H9 (cell line): Measurements from ENCODE around the gene PTAR1. TPM values are rescaled to one million over a fixed set of nuclear protein-coding genes. Genes with fewer than 3 reads are reported as not detected.

Source experiments
- DNase-seq: peaks from one replicate; pipeline ENCODE4 v3.0.0-alpha.2; 2017
- H2AFZ ChIP-seq: one replicate; pipeline ENCODE4 v1.6.1; 2013; ENCODE audit warnings: mild to moderate bottlenecking, low read length, control low read depth, moderate library complexity
- H2AK5ac ChIP-seq: 2 replicates; pipeline ENCODE4 v1.6.1; 2013; ENCODE audit warnings: low read length, control low read depth, mixed read lengths; ENCODE audit not compliant: insufficient read length
- H2BK120ac ChIP-seq: one replicate; pipeline ENCODE4 v1.6.1; 2013; ENCODE audit warnings: low read depth, mild to moderate bottlenecking, low read length, control low read depth, inconsistent platforms; ENCODE audit not compliant: poor library complexity, severe bottlenecking
- H2BK12ac ChIP-seq: 2 replicates; pipeline ENCODE4 v1.6.1; 2013; ENCODE audit warnings: low read length, control low read depth, mixed read lengths, low read depth; ENCODE audit not compliant: insufficient read length
- H2BK15ac ChIP-seq: 2 replicates; pipeline ENCODE4 v1.6.1; 2013; ENCODE audit warnings: low read depth, low read length, control low read depth
- H2BK20ac ChIP-seq: one replicate; pipeline ENCODE4 v1.6.1; 2013; ENCODE audit warnings: low read depth, mild to moderate bottlenecking, low read length, control low read depth, inconsistent platforms; ENCODE audit not compliant: poor library complexity, severe bottlenecking
- H2BK5ac ChIP-seq: 2 replicates; pipeline ENCODE4 v1.6.1; 2013; ENCODE audit warnings: low read length, control low read depth, mixed read lengths; ENCODE audit not compliant: insufficient read length
- H3K14ac ChIP-seq: 2 replicates; pipeline ENCODE4 v1.6.1; 2013; ENCODE audit warnings: low read length, control low read depth; ENCODE audit not compliant: insufficient read depth
- H3K18ac ChIP-seq: 2 replicates; pipeline ENCODE4 v1.6.1; 2013; ENCODE audit warnings: low read depth, mild to moderate bottlenecking, mixed read lengths, low read length, control low read depth; ENCODE audit not compliant: insufficient read length
- H3K23ac ChIP-seq: 2 replicates; pipeline ENCODE4 v1.6.1; 2013; ENCODE audit warnings: low read length, control low read depth, mixed read lengths, low read depth; ENCODE audit not compliant: insufficient read length
- H3K23me2 ChIP-seq: 2 replicates; pipeline ENCODE4 v1.6.1; 2013; ENCODE audit warnings: low read depth, mild to moderate bottlenecking, mixed read lengths, low read length, control low read depth; ENCODE audit not compliant: insufficient read length, poor library complexity, severe bottlenecking
- H3K27ac ChIP-seq: 2 replicates; pipeline ENCODE4 v1.5.1; 2013; ENCODE audit warnings: low read length, control low read depth, mixed read lengths, low read depth; ENCODE audit not compliant: insufficient read length
- H3K27me3 ChIP-seq: 2 replicates; pipeline ENCODE4 v1.6.1; 2013; ENCODE audit warnings: low read length, control low read depth, inconsistent platforms; ENCODE audit not compliant: insufficient read depth
- H3K4ac ChIP-seq: 2 replicates; pipeline ENCODE4 v1.6.1; 2013; ENCODE audit warnings: low read depth, mild to moderate bottlenecking, control low read depth, inconsistent platforms, low read length, moderate library complexity
- H3K4me1 ChIP-seq: 2 replicates; pipeline ENCODE4 v1.6.1; 2013; ENCODE audit warnings: low read length, control low read depth, inconsistent platforms; ENCODE audit not compliant: insufficient read depth
- H3K4me2 ChIP-seq: 2 replicates; pipeline ENCODE4 v1.6.1; 2013; ENCODE audit warnings: low read length, control low read depth, mixed read lengths; ENCODE audit not compliant: insufficient read length, insufficient read depth
- H3K56ac ChIP-seq: 2 replicates; pipeline ENCODE4 v1.6.1; 2013; ENCODE audit warnings: low read depth, mild to moderate bottlenecking, mixed read lengths, low read length, control low read depth; ENCODE audit not compliant: insufficient read length
- H3K79me1 ChIP-seq: 2 replicates; pipeline ENCODE4 v1.6.1; 2013; ENCODE audit warnings: low read depth, mild to moderate bottlenecking, moderate library complexity, low read length, control low read depth, inconsistent platforms; ENCODE audit not compliant: insufficient read depth, poor library complexity, severe bottlenecking
- H3K79me2 ChIP-seq: 2 replicates; pipeline ENCODE4 v1.6.1; 2013; ENCODE audit warnings: low read length, control low read depth, inconsistent platforms; ENCODE audit not compliant: insufficient read depth
- H3K9ac ChIP-seq: 2 replicates; pipeline ENCODE4 v1.6.1; 2013; ENCODE audit warnings: low read length, control low read depth, mixed read lengths; ENCODE audit not compliant: insufficient read length; ENCODE audit errors: extremely low read depth
- H3K9me3 ChIP-seq: one replicate; pipeline ENCODE4 v1.6.1; 2013; ENCODE audit warnings: low read depth, low read length, inconsistent platforms; ENCODE audit not compliant: control insufficient read depth
- H3T11ph ChIP-seq: one replicate; pipeline ENCODE4 v1.6.1; 2013; ENCODE audit warnings: mild to moderate bottlenecking, low read length, control low read depth, inconsistent platforms
- H4K20me1 ChIP-seq: one replicate; pipeline ENCODE4 v1.6.1; 2013; ENCODE audit not compliant: control insufficient read depth, insufficient read length, insufficient read depth
- H4K5ac ChIP-seq: 2 replicates; pipeline ENCODE4 v1.6.1; 2013; ENCODE audit warnings: low read depth, mild to moderate bottlenecking, mixed read lengths, low read length, control low read depth; ENCODE audit not compliant: insufficient read length
- H4K8ac ChIP-seq: replicated peaks from 2 replicates; pipeline ENCODE4 v1.6.1; 2013; ENCODE audit warnings: low read length, control low read depth, mixed read lengths, low read depth; ENCODE audit not compliant: insufficient read length
- H4K91ac ChIP-seq: 2 replicates; pipeline ENCODE4 v1.6.1; 2013; ENCODE audit warnings: low read depth, mild to moderate bottlenecking, moderate library complexity, mixed read lengths, low read length, control low read depth; ENCODE audit not compliant: insufficient read length
- H3K27ac Mint-ChIP-seq, 3 experiments: 2 replicates in 2 of 3; 3 replicates in 1 of 3; pipeline ENCODE4 v1.8.0; 2020 to 2021; ENCODE audit warnings: mixed read lengths in 3 of 3, mild to moderate bottlenecking in 1 of 3, moderate library complexity in 1 of 3
- H3K27me3 Mint-ChIP-seq: 2 replicates; pipeline ENCODE4 v1.8.0; 2021; ENCODE audit warnings: low read depth, mild to moderate bottlenecking, moderate library complexity, mixed read lengths
- H3K36me3 Mint-ChIP-seq, 3 experiments: 2 replicates in 2 of 3; 3 replicates in 1 of 3; pipeline ENCODE4 v1.8.0; 2020 to 2021; ENCODE audit warnings: low read depth in 3 of 3, mixed read lengths in 3 of 3; ENCODE audit not compliant: insufficient read depth in 1 of 3
- H3K4me1 Mint-ChIP-seq, 2 experiments: 2 replicates each; pipeline ENCODE4 v1.8.0; 2020; ENCODE audit warnings: mixed read lengths in 2 of 2
- H3K4me3 Mint-ChIP-seq, 2 experiments: 2 replicates in 1 of 2; 3 replicates in 1 of 2; pipeline ENCODE4 v1.8.0; 2020 to 2021; ENCODE audit warnings: mild to moderate bottlenecking in 2 of 2, mixed read lengths in 2 of 2, moderate library complexity in 1 of 2
- H3K9me3 Mint-ChIP-seq, 2 experiments: 2 replicates in 1 of 2; 3 replicates in 1 of 2; pipeline ENCODE4 v1.8.0; 2020; ENCODE audit warnings: mild to moderate bottlenecking in 2 of 2, mixed read lengths in 2 of 2, moderate library complexity in 1 of 2
- CTCF ChIP-seq: fragments of 200-600 bp; sonication (generic); conservative IDR thresholded peaks from 3 replicates; pipeline ENCODE4 v1.8.0; 2021; ENCODE audit warnings: antibody characterized with exemption, mild to moderate bottlenecking
- WGBS: extraction: QIAGEN DNeasy Blood & Tissue Kit; methylation state at CpG from one replicate; pipeline ENCODE4 v1.1.7; 2013; ENCODE audit warnings: missing lambda C conversion rate, low lambda C conversion rate, mixed read lengths; ENCODE audit not compliant: insufficient read length; ENCODE audit errors: extremely low coverage; 5-methylcytosine and 5-hydroxymethylcytosine counted together
- total RNA-seq: library from RNA; stranded (reverse); gene quantifications from 2 replicates; pipeline ENCODE4 v1.2.1, GENCODE V29; 2021

Gene PTAR1
- total RNA-seq, 1 experiment from 2014 or later = 117 TPM

GRCh38 chr9:69696802-69697201 is 63.0 kb downstream of the PTAR1 start:
- no peaks in the 10 kb centered on the region for H3K23me2 ChIP-seq
- H4K5ac ChIP-seq = no peak overlapping the region
- no peak overlapping the region for H2AFZ ChIP-seq
- no peak overlapping the region for H2BK12ac ChIP-seq
- H3K4me1 ChIP-seq = no peaks in the 10 kb centered on the region
- no peak overlapping the region for H2BK5ac ChIP-seq
- Mint-ChIP-seq H3K27me3 (no peaks in the 10 kb centered on the region), H3K4me3 (no peak overlapping the region), H3K9me3 (peaks cover 15 to 22% of the 10 kb centered on the region in 2 experiments), H3K27ac (no peak overlapping the region), H3K4me1 (no peaks in the 10 kb centered on the region), H3K36me3 (peaks cover 4 to 15% (median 6%) of the 10 kb centered on the region in 3 experiments; a peak in 5 of 7 replicates)
- H3K14ac ChIP-seq = no peak overlapping the region
- H3K79me2 ChIP-seq = no peaks in the 10 kb centered on the region
- no peak overlapping the region for H3K4ac ChIP-seq
- H4K91ac ChIP-seq = no peak overlapping the region
- no peak overlapping the region for H2BK20ac ChIP-seq
- H3K27me3 ChIP-seq = no peaks in the 10 kb centered on the region
- H4K8ac ChIP-seq = no peak overlapping the region
- H4K20me1 ChIP-seq = no peaks in the 10 kb centered on the region
- H3K4me2 ChIP-seq = no peak overlapping the region
- no peak overlapping the region for H3T11ph ChIP-seq
- no peaks in the 10 kb centered on the region for H3K9me3 ChIP-seq
- H3K79me1 ChIP-seq = no peaks in the 10 kb centered on the region
- no peak overlapping the region for H3K23ac ChIP-seq
- H3K18ac ChIP-seq = no peak overlapping the region
- no peak for TF ChIP-seq CTCF
- no peak overlapping the region for H2AK5ac ChIP-seq
- no peak for DNase-seq
- no peak overlapping the region for H2BK15ac ChIP-seq
- no peak overlapping the region for H3K27ac ChIP-seq
- no peak overlapping the region for H3K9ac ChIP-seq
- no CpG with 5 or more reads among the region's 2 CpGs for WGBS
- no peak overlapping the region for H2BK120ac ChIP-seq
- no peak overlapping the region for H3K56ac ChIP-seq
